DMS53 treated with DMSO at 0.1 percent for 48 hours (cell line): ENCODE data around the gene PAF1.

Source experiments
- DNase-seq: peaks from one replicate; lab custom pipeline; 2025; ENCODE audit not compliant: unreplicated experiment; lab: John Stamatoyannopoulos, UW

PAF1 gene

GRCh38 chr19:39417463-39418181, 26.7 kb upstream of the PAF1 start:
- DNase-seq, result no peak

- DNase-seq, result no peak
These were observed 25.5 kb upstream of the PAF1 start for GRCh38 chr19:39416152-39417120.

DNA sequence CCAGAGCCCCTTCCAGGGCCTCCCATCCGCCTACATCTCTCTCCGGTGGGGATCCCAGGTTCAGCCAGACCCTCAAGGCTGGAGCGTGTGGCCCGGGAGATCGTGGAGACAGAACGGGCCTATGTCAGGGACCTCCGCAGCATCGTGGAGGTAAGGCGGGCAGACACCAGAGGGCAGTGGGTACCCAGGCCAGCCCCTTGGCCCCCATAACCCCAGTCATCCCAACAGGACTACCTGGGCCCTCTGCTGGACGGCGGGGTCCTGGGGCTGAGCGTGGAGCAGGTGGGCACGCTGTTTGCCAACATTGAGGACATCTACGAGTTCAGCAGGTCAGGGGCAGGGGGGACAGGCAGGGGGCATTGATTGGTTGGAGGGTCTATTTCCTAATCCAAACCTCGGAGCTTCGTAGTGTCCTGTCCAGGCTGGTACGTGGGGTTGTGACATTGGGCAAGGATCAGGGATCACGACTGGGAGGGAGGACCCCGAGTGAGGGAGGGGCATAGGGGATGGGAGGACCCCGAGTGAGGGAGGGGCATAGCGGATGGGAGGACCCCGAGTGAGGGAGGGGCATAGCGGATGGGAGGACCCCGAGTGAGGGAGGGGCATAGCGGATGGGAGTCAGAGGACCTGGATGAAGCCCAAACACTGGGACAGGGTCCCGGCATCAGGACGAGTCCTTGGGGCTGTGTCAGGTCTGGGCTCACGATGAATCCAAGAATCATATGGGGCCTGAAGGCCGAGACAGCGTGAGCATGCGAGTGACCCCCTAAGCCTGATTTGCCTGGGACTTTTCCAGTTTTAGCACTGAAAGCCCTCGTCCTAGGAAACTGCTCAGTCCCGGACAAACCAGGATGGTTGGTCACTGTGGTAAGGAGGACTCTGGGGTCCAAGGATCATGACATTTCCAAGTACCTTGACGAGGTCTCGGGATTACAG, 24.5 kb upstream of the PAF1 start:
- DNase-seq, result no peak

DNA sequence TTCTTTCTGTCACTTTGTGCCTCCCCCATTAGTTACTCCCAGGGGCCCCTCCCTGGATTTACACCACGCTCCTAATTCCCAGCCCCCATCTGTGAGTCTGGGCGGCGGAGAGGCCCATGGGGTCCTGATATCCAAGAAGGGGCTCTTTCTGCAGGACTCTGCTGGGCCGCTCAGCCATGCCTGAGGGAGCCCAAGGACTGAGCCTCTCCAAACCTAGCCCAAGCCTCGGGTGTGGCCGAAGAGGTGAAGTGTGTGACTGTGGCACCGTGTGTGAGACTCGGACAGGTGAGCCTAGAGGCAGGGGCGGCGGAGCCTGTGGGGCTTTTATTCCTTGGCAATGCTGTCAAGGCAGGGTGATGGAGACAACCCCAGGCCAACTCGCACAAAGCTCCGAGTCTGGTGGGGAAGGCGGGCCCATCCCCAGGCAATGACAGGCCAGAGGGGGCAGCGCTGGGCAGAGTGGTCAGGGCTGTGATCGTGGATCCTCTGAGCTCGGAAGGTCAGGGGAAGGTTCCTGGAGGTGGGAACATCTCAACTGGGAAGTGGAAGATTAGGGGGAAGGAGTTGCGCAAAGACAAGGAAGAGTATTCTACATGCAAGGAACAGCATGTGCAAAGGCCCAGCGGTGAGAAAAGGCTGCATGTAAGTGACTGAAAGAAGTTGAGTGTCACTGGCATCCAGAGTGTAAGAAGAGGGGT, 23.2 kb upstream of the PAF1 start:
- DNase-seq, result no peak

- DNase-seq, result no peak
These were observed 22.5 kb upstream of the PAF1 start for GRCh38 chr19:39413272-39413910.

- no peak for DNase-seq
These were observed 22.0 kb upstream of the PAF1 start for GRCh38 chr19:39412867-39413271.

DNA sequence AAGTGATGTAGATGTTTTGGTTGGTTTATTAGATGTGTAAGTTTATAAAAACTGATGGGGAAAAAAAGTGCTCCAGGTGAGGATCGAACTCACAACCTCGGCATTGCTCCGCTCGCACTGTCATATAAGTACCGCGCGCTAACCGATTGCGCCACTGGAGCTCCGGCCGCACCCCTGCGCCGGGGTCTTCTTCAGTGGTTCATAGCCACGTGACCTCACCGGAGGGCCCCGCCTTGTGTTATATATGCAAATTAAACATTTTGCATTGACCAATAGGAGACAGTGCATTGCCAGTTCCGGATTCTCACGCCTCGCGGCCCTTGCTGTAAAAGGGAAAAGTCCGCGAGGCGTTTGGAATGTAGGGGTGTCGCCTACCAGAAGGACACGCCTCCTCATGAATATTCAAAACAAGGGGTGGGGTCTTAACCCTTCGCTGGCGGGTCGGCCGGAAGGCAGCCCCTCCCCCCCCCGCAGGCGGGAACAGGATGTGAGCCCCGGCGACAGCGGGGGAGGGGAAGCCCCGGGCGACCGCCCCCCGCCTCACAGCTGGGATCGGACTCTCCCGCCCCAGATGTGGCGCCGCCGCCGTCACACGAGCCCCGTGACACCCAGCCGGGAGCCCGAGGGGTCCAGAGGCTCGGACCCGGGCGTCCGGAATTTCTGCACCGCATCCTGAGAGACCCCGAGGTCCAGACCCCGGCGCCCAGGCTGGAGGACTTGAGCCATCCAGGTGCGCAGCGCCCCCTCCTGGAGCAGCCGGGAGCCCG, 21.4 kb upstream of the PAF1 start, which contains the start of gene PLEKHG2:
TSS of gene PLEKHG2 (plus strand) at position 570 of the 767 bp plus-strand sequence. CDS start 1,418 bp downstream, outside the sequence.
- DNase-seq, result peak; percentile 99

GRCh38 chr19:39411832-39412099, 20.9 kb upstream of the PAF1 start:
- DNase-seq, result peak; percentile 95

DNA sequence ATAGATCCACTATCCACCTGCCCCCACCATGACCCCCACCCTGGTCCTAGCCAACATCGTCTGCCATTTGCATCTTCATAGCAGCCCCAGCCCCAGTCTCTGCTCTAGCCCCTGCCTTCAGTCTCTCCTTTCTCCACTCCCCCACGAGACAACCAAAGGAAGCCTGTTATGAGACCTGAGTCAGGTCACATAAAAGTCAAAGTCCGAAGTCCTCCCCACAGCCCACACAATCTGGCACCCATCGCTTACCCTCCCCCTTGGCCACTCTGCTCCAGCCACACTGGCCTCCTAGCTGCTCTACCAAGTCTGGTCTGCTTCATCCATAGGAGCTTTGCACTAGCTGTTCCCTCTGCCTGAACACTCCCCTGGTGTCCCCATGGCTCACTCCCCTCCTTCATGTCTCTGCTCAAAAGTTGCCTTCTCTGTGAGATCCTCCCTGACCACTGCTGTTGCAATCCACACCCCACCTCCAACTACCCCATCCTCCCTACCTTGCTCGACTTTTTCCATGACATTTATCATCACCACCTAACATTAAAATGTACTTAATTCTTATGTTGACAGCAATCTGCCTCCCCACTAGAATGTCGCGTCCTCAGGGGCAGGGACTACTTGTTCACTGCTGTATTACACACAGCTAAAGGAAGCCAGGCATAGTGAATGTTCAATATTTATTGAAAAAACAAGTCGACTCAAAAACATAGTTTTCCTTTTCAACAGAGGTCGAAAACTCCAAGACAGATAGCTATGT, 20.4 kb upstream of the PAF1 start:
- DNase-seq, result no peak

GRCh38 chr19:39410831-39411080, 19.9 kb upstream of the PAF1 start:
- DNase-seq, result no peak

GRCh38 chr19:39410017-39410830, 19.3 kb upstream of the PAF1 start:
- peak; percentile 58 for DNase-seq

DNA sequence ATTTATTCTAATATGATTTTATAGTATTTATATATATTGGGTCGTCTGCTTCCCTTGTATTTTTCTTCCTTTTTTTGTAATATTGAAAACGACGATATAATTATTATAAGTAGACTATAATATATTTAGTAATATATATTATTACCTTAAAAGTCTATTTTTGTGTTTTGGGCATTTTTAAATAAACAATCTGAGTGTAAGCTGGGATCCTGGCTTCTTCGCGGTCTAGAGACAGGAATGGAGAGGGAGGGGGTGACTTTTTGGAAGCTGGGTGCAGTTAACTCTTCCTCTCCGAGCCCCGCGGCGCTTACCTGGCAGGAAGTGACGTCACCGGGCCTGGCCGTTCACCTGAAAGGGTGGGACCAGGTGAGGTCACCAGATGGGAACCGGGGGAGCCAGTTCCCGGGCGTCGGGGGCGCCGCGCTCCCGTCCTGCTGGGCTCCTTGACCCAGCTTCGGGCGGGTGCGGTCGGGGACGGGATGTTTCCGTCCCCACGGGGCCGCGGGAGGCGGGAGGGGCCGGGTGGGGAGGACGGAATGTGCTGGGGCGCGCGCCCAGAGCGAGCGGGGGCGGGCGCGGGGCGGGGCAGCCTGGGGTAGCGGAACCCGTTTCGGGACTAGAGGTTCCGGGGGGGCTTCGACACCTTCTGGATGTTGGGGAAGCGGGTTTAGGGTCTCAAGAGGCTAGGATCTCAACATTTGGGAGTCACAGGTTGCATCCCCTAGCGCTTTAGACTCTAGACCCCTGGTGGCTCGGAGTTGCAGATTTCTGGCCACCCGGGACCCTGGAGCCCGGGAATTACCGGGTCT, 18.5 kb upstream of the PAF1 start:
- peak; percentile 92 for DNase-seq

- DNase-seq, result peak; percentile 31
These were observed 17.7 kb upstream of the PAF1 start for GRCh38 chr19:39408392-39409207.

DNA sequence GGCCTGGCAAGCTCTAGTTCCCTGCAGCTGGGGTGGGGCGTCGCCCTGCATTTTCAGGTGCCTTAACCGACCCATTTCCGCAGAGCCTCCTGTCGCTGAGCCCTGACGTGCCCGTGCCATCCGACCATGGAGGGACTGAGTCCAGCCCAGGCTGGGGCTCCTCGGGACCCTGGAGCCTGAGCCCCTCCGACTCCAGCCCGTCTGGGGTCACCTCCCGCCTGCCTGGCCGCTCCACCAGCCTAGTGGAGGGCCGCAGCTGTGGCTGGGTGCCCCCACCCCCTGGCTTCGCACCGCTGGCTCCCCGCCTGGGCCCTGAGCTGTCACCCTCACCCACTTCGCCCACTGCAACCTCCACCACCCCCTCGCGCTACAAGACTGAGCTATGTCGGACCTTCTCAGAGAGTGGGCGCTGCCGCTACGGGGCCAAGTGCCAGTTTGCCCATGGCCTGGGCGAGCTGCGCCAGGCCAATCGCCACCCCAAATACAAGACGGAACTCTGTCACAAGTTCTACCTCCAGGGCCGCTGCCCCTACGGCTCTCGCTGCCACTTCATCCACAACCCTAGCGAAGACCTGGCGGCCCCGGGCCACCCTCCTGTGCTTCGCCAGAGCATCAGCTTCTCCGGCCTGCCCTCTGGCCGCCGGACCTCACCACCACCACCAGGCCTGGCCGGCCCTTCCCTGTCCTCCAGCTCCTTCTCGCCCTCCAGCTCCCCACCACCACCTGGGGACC, 16.9 kb upstream of the PAF1 start:
- DNase-seq, result no peak

- DNase-seq, result no peak
These were observed 16.4 kb upstream of the PAF1 start for GRCh38 chr19:39407410-39407659.
